ENCODE results near the gene TMUB1. TPM values are rescaled to one million over a fixed set of nuclear protein-coding genes. Genes with fewer than 3 reads are reported as not detected.

The TMUB1 gene
- total RNA-seq, 4 donors from 2014 or later, result 33.7 to 78.7 (median 44.2) TPM

DNA sequence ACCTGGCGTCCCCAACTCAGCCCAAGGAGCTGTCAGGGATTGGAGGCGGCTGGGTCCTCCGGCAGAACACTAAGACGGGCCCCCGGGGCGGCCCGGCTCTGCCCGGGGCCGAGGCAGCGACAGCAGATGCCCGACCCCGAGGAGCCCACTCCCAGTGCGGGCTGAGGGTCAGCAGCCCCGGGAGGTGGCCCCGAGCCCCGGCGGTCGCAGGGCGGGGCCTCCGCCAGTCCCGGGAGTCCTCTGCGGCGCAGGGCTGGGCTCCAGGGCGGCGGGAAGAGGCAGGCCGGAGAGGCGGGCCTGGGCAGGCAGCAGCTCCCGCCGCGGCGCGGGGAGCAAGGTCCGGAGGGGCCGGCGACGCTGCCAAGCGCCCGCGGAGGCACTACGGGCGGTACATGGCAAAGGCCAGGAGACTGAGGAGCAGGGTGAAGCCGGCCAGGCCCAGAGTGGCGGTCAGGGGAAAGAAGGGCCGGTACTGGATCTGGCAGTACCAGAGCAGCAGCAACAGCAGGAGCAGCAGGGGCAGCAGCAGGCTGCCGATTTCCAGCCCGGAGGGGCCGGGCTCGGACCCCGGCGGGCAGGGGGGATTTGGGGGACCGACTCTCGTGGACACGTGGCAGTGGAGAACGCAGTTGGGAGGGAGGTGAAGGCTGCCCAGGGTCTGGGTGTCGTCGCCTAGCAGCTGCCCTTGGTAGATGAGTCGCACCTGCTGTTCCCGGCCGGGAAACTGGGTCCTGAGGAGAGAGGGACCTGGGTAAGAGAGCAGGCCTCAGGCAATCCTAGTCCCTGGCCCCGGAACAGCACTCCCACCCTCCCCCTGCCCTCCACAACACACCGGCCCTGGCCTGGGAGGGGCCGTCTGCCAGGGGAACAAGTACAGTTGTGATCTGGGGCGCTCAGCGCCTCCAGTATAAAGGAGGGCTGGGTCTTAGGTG, 1.9 kb downstream of the TMUB1 start:
- H3K9me3 ChIP-seq, result no peaks in the 10 kb centered on the region
- H3K4me1 ChIP-seq, result peaks cover 31 to 46% of the 10 kb centered on the region in 2 donors
- TF ChIP-seq, protein P1, sequence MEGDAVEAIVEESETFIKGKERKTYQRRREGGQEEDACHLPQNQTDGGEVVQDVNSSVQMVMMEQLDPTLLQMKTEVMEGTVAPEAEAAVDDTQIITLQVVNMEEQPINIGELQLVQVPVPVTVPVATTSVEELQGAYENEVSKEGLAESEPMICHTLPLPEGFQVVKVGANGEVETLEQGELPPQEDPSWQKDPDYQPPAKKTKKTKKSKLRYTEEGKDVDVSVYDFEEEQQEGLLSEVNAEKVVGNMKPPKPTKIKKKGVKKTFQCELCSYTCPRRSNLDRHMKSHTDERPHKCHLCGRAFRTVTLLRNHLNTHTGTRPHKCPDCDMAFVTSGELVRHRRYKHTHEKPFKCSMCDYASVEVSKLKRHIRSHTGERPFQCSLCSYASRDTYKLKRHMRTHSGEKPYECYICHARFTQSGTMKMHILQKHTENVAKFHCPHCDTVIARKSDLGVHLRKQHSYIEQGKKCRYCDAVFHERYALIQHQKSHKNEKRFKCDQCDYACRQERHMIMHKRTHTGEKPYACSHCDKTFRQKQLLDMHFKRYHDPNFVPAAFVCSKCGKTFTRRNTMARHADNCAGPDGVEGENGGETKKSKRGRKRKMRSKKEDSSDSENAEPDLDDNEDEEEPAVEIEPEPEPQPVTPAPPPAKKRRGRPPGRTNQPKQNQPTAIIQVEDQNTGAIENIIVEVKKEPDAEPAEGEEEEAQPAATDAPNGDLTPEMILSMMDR (IDR thresholded peaks at IDR 0.05), result no peak
- 46 to 62% methylated on average over 25 to 35 of the region's 64 CpGs for WGBS, 2 donors
- H3K36me3 ChIP-seq, result no peaks in the 10 kb centered on the region
- DNase-seq, result peak in 1 of 2 donors; percentile 10
- no peaks in the 10 kb centered on the region for H3K27me3 ChIP-seq
- peak overlapping the region in 1 of 3 donors; percentile 95 for H3K4me3 ChIP-seq (replicated peaks in 1 of 3)
- peak overlapping the region; percentile 87 to 94 (median 94) for H3K27ac ChIP-seq
- intact Hi-C loops (cut with DNase I), result no loop called here

DNA sequence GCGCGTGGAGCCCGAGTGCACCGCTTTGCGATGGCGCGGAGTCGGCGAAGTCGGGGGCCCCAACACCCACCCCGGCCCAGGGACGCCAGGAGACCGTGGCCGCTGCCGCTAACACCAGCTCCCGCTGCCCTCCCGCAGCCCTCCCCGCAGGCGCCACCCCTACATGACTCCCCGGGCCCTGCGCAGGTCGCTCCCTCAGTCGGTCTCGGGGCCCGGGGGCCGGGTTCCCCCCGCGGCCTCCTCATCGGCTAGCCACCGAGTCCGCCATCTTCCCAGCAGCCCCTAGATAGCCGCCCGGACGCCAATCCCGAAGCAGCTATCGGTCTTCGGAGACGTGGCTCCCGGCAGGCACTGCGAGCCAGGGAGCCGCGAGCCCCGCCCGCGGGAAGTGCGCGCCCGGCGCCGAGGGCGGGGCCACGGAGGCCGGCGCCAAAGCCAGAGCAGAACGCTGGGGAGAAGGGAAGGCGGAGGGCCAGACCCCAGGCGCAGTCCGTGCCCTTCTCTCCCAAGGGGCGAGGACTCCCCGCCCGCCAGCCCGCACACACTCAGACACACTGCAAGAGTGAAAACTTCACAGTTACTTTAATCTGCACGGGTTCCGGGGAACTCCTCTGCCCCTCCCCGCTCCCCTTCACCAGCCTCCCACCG, 2.6 kb downstream of the TMUB1 start, which contains the start of gene FASTK:
Gene FASTK (minus strand): TSS at position 288 of the 648 bp plus-strand sequence. CDS start 43 bp downstream, at position 245.
- peak; percentile 90 to 92 for DNase-seq
- WGBS, 2 donors, result 1 to 2% methylated on average over 22 to 28 of the region's 66 CpGs
- H3K4me3 ChIP-seq (replicated peaks in 1 of 3), result peak within 1 kb of the TSS; percentile 53 to 95 (median 81)
- intact Hi-C loops (cut with DNase I), result no loop called here
- no peaks in the 10 kb centered on the region for H3K9me3 ChIP-seq
- H3K36me3 ChIP-seq, result peaks cover 0 to 4% of the 10 kb centered on the region in 2 donors
- TF ChIP-seq, protein P1 (IDR thresholded peaks at IDR 0.05), result no peak
- TF ChIP-seq POLR2A (IDR thresholded peaks at IDR 0.05), result peak in 1 of 2 donors; percentile 81
- H3K27me3 ChIP-seq, result no peaks in the 10 kb centered on the region
- H3K27ac ChIP-seq, result peak within 1 kb of the TSS; percentile 87 to 94 (median 94)
- H3K4me1 ChIP-seq, result peaks cover 29 to 44% of the 10 kb centered on the region in 2 donors

DNA sequence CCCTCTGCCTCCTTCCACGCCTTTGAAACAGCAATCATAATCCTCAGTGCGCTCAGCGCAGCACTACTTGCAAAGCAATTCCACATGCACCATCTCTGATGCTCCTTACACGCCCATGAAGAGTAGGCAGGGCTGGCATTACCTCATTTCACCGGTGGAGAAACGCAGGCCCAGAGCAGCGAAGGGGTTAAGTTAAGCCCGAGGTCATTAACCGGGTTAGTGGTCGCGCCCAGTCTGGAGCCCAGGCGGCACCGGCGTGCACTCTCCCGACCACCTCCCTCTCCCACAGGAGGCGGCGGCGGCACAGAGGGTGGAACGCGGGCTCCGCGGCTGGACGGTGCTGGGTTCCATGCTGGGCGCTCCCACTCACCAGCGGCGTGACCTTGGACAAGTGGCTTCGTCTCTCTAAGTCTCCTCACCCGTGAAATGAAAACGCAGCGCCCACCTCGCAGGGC, 3.2 kb downstream of the TMUB1 start:
- TF ChIP-seq POLR2A (IDR thresholded peaks at IDR 0.05), result no peak
- TF ChIP-seq, protein P1 (IDR thresholded peaks at IDR 0.05), result no peak
- intact Hi-C loops (cut with DNase I), result no loop called here

DNA sequence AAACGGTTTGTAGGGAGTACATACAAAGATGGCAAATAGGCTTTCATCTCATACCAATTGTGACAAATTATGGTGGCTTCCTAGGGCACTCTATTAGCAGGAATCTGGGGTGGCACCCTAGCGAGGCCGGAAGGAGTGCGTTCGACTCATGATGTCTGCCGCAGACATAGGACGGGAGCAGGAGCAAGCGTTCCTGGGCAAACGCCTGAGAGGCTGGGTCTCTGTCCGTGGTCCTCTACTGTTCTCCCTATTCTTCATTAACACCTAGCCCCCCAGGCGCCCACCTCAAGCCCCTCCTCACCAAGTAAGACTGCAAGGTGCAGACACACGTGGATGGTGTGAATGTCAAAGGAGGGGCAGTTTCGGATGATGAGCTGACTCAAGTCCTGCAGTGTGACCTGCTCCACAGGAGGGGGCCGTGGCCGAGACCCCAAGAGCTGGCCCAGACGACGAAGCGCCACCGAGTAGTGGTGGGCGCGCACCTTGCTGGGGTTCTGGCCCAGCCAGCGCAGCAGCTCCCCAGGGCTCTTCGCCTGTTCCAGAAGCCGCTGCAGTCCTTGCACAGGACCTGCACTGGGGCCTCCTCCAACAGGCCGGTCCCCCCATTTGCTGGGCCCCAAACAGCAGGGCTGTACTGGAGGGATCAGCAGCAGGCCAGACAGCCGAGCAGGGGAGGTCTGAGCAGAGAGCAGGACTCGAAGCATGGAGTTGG, 3.9 kb downstream of the TMUB1 start:
- DNase-seq, result no peak
- H3K27ac ChIP-seq, result no peak overlapping the region

More for the DNA sequence above, 3.2 kb downstream of the TMUB1 start:
- 6% methylated on average over 7 to 11 of the region's 31 CpGs for WGBS, 2 donors
- no peaks in the 10 kb centered on the region for H3K27me3 ChIP-seq
- peaks cover 27 to 40% of the 10 kb centered on the region in 2 donors for H3K4me1 ChIP-seq
- DNase-seq, result peak; percentile 15 to 27
- peak overlapping the region; percentile 71 to 94 (median 94) for H3K27ac ChIP-seq
- peak overlapping the region; percentile 53 to 95 (median 81) for H3K4me3 ChIP-seq (replicated peaks in 1 of 3)
- no peaks in the 10 kb centered on the region for H3K9me3 ChIP-seq
- H3K36me3 ChIP-seq, result peaks cover 5 to 10% of the 10 kb centered on the region in 2 donors

More for the DNA sequence above, 3.9 kb downstream of the TMUB1 start:
- Histone ChIP-seq H3K27me3 (no peaks in the 10 kb centered on the region), H3K4me3 (replicated peaks in 1 of 3) (peak overlapping the region in 1 of 3 donors; percentile 95), H3K9me3 (no peaks in the 10 kb centered on the region), H3K4me1 (peaks cover 27 to 40% of the 10 kb centered on the region in 2 donors), H3K36me3 (peaks cover 12 to 17% of the 10 kb centered on the region in 2 donors)
- TF ChIP-seq, protein P1 (IDR thresholded peaks at IDR 0.05), result no peak
- no peak for TF ChIP-seq POLR2A (IDR thresholded peaks at IDR 0.05)
- 84 to 85% methylated on average over 20 to 27 of the region's 27 CpGs for whole genome bisulfite sequencing, 2 donors
- intact Hi-C loops (cut with DNase I), result no loop called here

Data from thyroid gland (tissue), 4 donors.